Measurements from ENCODE around the gene PPP2R5C. TPM values are rescaled to one million over a fixed set of nuclear protein-coding genes. Genes with fewer than 3 reads are reported as not detected.

The PPP2R5C gene
- total and polyA plus RNA-seq, 8 donors: 103 to 176 (median 112) TPM

DNA sequence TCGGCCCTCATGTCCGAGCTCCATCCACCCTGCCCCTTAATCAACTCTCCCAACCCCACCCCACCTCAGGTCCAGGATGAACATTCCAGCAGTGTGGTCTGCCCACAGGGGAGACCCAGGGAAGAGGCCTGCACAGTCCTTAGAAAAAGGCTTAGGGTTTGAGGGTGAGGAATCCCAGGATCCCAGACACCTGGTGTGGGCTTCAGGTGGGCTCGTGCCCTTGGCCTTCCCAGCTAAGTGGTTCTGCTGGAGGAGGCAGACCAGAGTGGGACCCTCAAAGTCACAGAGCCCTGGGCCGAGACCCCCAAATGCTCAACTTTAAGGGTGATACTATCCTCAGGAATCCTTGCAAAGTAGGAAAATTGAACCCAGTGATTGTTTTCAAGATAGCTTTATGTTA lies 25.4 kb upstream of the PPP2R5C start:
- no peak overlapping the region for H3K4me3 ChIP-seq
- H3K27ac ChIP-seq: no peak overlapping the region
- intact Hi-C loops (cut with DNase I): no loop called here
- peaks cover 0 to 7% of the 10 kb centered on the region in 2 donors for H3K9me3 ChIP-seq
- DNase-seq (no peak), ATAC-seq (no peak)
- TF ChIP-seq, protein P1, sequence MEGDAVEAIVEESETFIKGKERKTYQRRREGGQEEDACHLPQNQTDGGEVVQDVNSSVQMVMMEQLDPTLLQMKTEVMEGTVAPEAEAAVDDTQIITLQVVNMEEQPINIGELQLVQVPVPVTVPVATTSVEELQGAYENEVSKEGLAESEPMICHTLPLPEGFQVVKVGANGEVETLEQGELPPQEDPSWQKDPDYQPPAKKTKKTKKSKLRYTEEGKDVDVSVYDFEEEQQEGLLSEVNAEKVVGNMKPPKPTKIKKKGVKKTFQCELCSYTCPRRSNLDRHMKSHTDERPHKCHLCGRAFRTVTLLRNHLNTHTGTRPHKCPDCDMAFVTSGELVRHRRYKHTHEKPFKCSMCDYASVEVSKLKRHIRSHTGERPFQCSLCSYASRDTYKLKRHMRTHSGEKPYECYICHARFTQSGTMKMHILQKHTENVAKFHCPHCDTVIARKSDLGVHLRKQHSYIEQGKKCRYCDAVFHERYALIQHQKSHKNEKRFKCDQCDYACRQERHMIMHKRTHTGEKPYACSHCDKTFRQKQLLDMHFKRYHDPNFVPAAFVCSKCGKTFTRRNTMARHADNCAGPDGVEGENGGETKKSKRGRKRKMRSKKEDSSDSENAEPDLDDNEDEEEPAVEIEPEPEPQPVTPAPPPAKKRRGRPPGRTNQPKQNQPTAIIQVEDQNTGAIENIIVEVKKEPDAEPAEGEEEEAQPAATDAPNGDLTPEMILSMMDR (IDR thresholded peaks at IDR 0.05): no peak
- H3K27me3 ChIP-seq: no peaks in the 10 kb centered on the region
- H3K4me1 ChIP-seq: peaks cover 9 to 28% of the 10 kb centered on the region in 2 donors
- no peaks in the 10 kb centered on the region for H3K36me3 ChIP-seq

DNA sequence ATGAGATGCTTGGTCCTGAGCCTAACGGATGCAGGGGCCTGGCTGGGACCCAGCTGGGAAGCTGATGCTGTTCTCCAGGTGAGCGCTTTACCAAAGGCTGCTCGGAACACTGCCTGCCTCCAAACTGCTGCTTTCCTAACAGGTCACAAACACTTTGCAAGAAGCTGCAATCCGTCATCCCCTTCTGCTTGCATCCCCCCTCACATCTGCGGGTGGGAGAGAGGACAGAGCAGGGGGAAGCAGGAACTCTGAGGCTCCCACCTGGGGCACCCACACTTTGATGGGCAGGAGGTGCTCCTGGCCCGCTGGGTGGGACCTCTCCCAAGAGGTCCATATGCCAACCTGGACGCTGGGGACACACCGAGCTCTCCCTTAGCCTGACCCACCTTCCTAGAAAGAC lies 24.9 kb upstream of the PPP2R5C start:
- intact Hi-C loops (cut with DNase I): no loop called here

DNA sequence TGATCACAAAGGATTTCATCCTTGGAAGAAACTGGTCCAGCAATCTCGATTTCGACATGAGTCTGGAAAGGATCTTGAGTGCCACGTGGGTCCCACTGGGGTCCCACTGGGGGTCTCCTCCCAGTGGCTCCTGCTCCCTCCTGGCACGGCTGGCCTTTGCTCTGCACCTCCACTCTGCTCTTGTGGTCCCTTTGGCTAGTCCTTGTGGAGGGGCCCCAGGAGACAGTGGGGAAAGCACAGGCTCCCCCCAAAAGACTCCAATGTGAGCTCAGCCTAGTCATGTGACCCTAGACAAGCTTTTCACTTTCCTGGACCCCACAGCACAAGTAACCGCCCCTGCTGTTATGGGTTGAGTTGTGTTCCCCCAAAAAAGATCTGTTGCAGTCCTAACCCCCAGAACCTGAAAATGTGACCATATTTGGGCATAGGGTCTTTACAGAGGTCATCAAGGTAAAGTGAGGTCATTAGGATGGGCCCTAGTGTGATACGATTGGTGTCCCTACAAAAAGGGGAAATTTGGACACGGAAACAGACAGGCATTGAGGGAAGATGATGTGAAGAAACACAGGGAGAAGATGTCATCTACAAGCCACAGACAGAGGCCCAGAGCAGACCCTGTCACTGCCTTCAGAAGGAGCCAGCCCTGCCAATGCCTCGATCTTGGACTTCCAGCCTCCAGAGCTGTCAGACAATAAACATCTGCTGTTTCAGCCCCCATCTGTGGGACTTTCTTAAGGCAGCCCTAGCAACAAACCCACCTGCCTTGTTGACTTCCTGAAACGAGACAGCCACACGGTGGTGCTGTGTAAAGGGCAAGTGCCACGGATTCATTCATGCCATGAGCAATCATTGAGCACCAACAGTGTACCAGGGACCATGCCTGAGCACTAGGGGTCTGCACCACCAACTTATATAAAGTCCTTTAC lies 23.8 kb upstream of the PPP2R5C start:
- DNase-seq: no peak
- H3K27me3 ChIP-seq: no peaks in the 10 kb centered on the region
- no peak overlapping the region for H3K4me3 ChIP-seq
- H3K4me1 ChIP-seq: peaks cover 0 to 11% of the 10 kb centered on the region in 2 donors
- peak overlapping the region in 1 of 2 donors; percentile 46 for H3K27ac ChIP-seq
- H3K36me3 ChIP-seq: no peaks in the 10 kb centered on the region
- TF ChIP-seq, protein P1 (IDR thresholded peaks at IDR 0.05): no peak
- intact Hi-C loops (cut with DNase I): no loop called here
- H3K9me3 ChIP-seq: peaks cover 0 to 9% of the 10 kb centered on the region in 2 donors
- no peak for ATAC-seq

More for the DNA sequence above, 24.9 kb upstream of the PPP2R5C start:
- ATAC-seq (no peak), DNase-seq (no peak)
- Histone ChIP-seq H3K4me1 (peaks cover 4 to 22% of the 10 kb centered on the region in 2 donors), H3K36me3 (no peaks in the 10 kb centered on the region), H3K27me3 (no peaks in the 10 kb centered on the region), H3K4me3 (no peak overlapping the region), H3K9me3 (peaks cover 0 to 9% of the 10 kb centered on the region in 2 donors), H3K27ac (no peak overlapping the region)
- TF ChIP-seq, protein P1 (IDR thresholded peaks at IDR 0.05): no peak

DNA sequence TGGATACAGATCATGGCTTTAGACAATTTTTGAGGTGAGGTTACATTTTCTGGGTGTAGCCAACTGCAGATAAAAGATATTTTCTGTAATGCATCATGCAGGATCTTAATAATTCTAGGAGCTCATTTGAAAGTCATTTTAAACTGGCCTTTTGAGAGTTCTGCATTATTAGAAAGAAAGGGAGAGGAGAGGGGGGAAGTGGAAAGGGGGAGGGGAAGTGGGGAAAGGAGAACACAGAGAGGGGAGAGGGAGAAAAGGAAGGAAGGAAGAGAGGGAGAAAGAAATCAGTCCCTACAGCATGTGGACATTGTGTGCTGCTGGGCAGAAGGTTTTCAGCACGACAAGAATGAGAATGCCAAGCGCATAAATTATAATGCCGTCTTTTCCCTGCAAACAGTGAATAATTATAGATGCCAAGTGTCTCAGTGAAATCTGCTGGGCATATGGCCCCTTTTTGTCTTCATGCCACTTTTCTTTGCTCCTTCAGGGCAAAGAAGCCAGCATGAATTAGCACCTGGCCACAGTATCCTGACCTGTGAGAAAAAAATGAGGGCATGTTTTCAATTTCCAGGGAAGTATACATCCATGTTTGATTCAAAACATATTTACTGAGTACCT lies 22.7 kb upstream of the PPP2R5C start:
- Histone ChIP-seq H3K9me3 (peaks cover 0 to 9% of the 10 kb centered on the region in 2 donors), H3K4me1 (peaks cover 0 to 5% of the 10 kb centered on the region in 2 donors), H3K4me3 (no peak overlapping the region), H3K27me3 (no peaks in the 10 kb centered on the region), H3K36me3 (no peaks in the 10 kb centered on the region), H3K27ac (no peak overlapping the region)
- no peak for ATAC-seq
- intact Hi-C loops (cut with DNase I): no loop called here
- TF ChIP-seq, protein P1 (IDR thresholded peaks at IDR 0.05): no peak
- no peak for DNase-seq

Measured in left lung (tissue), 10 donors.